ENCODE measurements around the gene ZNF302. TPM values are rescaled to one million over a fixed set of nuclear protein-coding genes. Genes with fewer than 3 reads are reported as not detected.
A peak's percentile ranks its signal among the peaks of the same experiment; 100 is the strongest.

The ZNF302 gene
- polyA plus RNA-seq, 10 donors = 42.3 to 71.8 (median 53.2) TPM

DNA sequence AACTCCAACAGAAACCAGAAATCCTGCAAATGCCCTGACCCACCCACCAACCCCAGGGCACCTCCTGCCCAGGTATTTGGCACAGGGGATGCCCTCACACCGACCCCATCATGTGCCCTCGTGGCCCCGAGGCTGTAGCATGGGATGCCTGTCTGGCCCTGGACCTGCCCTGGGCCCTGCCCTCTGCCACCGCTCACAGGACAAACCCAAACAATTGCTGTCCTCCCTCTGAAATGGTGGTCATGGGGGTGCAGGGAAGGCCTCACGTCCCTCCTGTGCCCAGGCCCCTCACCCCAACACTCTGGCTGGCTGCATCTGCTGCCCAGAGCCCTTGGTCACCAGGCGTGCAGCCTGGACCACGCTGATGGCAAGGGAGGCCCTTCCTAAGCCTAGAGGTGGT lies 54.5 kb downstream of the ZNF302 start:
- no peak for DNase-seq

GRCh38 chr19:34732612-34733211 lies 55.2 kb downstream of the ZNF302 start:
- peak in 1 of 3 donors; percentile 25 for DNase-seq

- peak in 1 of 3 donors; percentile 82 for DNase-seq
Measured at GRCh38 chr19:34733266-34733745, 55.8 kb downstream of the ZNF302 start.

DNA sequence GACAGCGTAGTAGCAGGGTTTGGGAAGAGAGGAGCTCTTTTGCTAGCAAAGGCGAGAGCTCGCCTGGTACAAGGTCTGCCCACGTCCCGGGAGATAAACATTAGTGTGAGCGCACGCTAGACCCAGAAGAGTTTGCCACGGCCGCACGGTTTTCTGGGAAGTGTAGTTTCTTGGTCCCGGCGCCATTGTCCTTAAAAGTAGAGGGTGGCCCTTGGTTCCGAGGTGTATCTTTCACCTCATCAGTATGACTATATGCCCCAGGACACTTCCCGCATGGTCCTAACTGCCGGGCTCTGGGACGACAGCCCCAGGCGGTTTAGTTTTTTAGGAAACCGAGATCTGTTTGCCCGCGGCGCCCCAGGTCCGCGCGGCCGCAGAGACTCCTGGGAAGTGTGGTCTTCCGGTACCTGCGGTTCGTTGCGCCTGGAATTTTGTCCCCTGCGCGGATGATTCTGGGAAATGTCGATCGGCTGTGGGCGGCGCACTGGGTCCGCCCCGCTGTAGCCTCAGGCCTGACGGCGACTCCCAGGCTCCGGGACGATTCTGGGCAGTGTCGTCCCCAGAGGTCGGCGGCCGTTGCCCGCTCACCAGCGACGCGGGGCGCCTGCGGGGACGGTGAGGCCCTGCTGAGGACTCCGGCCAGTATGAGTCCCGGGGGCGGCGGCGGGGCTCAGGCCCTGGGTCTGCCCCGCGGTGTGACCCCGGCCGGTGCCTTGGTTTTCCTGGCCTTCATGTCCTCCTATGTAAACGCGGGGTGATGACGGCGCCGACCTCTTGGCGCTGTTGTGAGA lies 56.5 kb downstream of the ZNF302 start, which contains the start of gene ZNF181:
Gene ZNF181, plus strand, starts transcription at position 498 of the 791 bp plus-strand sequence. CDS start 795 bp downstream, outside the sequence.
- peak; percentile 89 to 97 (median 93) for DNase-seq

DNA sequence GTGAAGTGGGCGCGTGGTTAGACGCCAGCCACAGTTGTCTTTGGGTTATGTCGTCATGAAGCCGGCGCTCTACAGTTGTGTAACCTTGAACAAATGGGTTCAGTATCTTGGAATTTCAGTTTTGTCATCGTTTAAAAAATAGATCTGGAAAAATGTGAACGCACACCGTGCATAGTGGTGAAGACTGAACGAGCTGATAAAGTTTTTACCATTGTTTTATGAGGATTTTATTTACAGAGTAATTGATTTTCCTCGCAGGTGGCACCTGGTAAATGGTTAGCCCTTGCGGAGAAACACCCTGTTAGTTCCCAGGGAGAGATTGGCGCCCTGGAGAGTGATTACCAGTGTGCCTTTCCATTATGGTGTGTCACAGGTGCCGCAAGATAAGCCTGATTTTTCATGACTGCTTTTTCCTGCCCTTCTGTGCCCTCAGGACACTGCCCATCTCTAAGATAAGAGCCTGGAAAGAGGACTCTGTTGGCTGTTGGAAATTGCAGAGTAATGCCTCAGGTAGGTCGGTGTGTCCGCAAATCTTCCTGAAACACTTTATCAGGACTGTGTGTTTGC lies 57.1 kb downstream of the ZNF302 start:
- no peak for DNase-seq

Other genes with a start within 250 kb of the ZNF302 start
- gene UBA2, start 249.3 kb upstream of the ZNF302 start, polyA plus RNA-seq (ENCODE audit: insufficient read length in 10 of 10) = 100 to 1,000 TPM in 4 of 10 donors, 10 to 100 TPM in 6; 89.2 to 131 (median 97.3) TPM
- gene WTIP, start 195.9 kb upstream of the ZNF302 start, polyA plus RNA-seq (ENCODE audit: insufficient read length in 10 of 10) = 10 to 100 TPM; 14.4 to 28.1 (median 18.9) TPM
- 1 to 10 TPM in 1 of 10 donors, under 1 TPM in 9; 0.07 to 1.2 (median 0.38) TPM for gene SCGB2B2, start 519 bp upstream of the ZNF302 start, polyA plus RNA-seq (ENCODE audit: insufficient read length in 10 of 10)
- 10 to 100 TPM; 12.4 to 16.7 (median 14.9) TPM for gene ZNF181, start 56.6 kb downstream of the ZNF302 start, polyA plus RNA-seq (ENCODE audit: insufficient read length in 10 of 10)
- gene ZNF599, start 95.5 kb downstream of the ZNF302 start, polyA plus RNA-seq (ENCODE audit: insufficient read length in 10 of 10) = 1 to 10 TPM; 5.0 to 8.5 (median 5.9) TPM
- gene ZNF30, start 249.2 kb downstream of the ZNF302 start, polyA plus RNA-seq (ENCODE audit: insufficient read length in 10 of 10) = 1 to 10 TPM; 2.7 to 5.7 (median 4.2) TPM